Type B pancreatic cell (in vitro differentiated cells): ENCODE data around the gene JPH3. TPM values are rescaled to one million over a fixed set of nuclear protein-coding genes. Genes with fewer than 3 reads are reported as not detected.

ENCODE experiments used
- DNase-seq: peaks from one replicate; pipeline ENCODE4 v3.0.0; 2021; ENCODE audit warnings: mixed read lengths; ENCODE audit not compliant: unreplicated experiment; ENCODE audit errors: extremely low spot score
- H3K27ac Mint-ChIP-seq: 2 replicates; pipeline ENCODE4 v1.8.0; 2021; ENCODE audit warnings: mild to moderate bottlenecking, mixed read lengths
- H3K27me3 Mint-ChIP-seq: 2 replicates; pipeline ENCODE4 v1.8.0; 2021; ENCODE audit warnings: mixed read lengths
- H3K36me3 Mint-ChIP-seq: 2 replicates; pipeline ENCODE4 v1.8.0; 2021; ENCODE audit warnings: mixed read lengths
- H3K4me1 Mint-ChIP-seq: one replicate; pipeline ENCODE4 v1.8.0; 2021; ENCODE audit warnings: mixed read lengths; ENCODE audit not compliant: unreplicated experiment
- H3K4me3 Mint-ChIP-seq: 2 replicates; pipeline ENCODE4 v1.8.0; 2021; ENCODE audit warnings: mild to moderate bottlenecking, mixed read lengths
- H3K9me3 Mint-ChIP-seq: 2 replicates; pipeline ENCODE4 v1.8.0; 2021; ENCODE audit warnings: mixed read lengths
- long read RNA-seq: library from polyadenylated mRNA; unstranded; transcript quantifications from one replicate; pipeline ENCODE4 v2.0.0, GENCODE V29; 2020
- total RNA-seq: library from RNA; stranded (reverse); gene quantifications from 2 replicates; pipeline ENCODE4 v1.2.1, GENCODE V29; 2021; ENCODE audit warnings: low replicate concordance
- TF ChIP-seq, protein P1 (sequence below): fragments of 200-600 bp; sonication (generic); conservative IDR thresholded peaks from 2 replicates; pipeline ENCODE4 v1.5.0; 2021; ENCODE audit warnings: antibody characterized with exemption, mild to moderate bottlenecking

JPH3 gene
- total RNA-seq, result 7.2 and 27.5 TPM in 2 replicates
- long read RNA-seq, partial matches to known transcripts, result 0 of 3 reads
- long read RNA-seq, other reads (novel, unspliced or antisense), result 3 of 3 reads

GRCh38 chr16:87602001-87602775, at the start of gene JPH3:
Gene JPH3 (plus strand): TSS chr16:87602508. CDS start chr16:87603147, 639 bp downstream.
- peaks cover 42% of the 10 kb centered on the region for H3K27me3 Mint-ChIP-seq

DNA sequence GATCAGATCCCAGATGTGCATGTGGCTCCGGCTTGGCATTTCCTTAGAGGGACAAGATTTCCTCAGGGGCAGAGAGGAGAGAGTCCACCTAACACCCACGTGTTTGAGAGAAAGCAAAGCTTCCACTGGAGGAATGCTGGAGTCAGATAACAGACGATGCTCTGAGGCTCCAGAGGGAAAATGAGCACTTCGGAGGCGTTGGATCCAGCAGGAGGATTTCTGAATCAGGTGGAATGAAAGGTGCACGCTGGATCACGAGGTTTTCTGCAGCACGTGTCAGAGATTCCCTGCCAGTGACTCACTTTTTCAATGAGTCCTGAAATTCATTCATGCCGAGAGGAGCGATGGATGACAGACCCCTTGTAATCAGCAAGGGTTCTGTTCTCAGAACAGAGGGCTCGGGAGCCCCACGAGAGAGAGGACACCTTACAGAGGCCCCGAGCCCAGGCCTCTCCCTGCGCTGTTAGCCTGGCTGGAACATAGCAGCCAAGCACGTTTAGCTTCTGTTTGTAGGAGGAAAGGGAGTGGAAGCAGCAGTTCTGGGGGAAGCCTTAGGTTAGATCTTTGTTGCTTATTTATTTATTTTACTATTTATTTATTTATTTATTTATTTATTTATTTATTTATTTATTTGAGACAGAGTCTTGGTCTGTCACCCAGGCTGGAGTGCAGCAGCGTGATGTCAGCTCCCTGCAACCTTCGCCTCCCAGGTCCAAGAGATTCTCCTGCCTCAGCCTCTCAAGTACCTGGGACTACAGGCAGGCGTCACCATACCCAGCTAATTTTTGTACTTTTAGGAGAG, 49.3 kb upstream of the JPH3 start:
- Mint-ChIP-seq H3K4me1 (peaks cover 10% of the 10 kb centered on the region), H3K27ac (no peak overlapping the region), H3K4me3 (no peak overlapping the region), H3K9me3 (no peaks in the 10 kb centered on the region), H3K27me3 (peaks cover 15% of the 10 kb centered on the region), H3K36me3 (no peaks in the 10 kb centered on the region)
- DNase-seq, result no peak
- TF ChIP-seq, protein P1, sequence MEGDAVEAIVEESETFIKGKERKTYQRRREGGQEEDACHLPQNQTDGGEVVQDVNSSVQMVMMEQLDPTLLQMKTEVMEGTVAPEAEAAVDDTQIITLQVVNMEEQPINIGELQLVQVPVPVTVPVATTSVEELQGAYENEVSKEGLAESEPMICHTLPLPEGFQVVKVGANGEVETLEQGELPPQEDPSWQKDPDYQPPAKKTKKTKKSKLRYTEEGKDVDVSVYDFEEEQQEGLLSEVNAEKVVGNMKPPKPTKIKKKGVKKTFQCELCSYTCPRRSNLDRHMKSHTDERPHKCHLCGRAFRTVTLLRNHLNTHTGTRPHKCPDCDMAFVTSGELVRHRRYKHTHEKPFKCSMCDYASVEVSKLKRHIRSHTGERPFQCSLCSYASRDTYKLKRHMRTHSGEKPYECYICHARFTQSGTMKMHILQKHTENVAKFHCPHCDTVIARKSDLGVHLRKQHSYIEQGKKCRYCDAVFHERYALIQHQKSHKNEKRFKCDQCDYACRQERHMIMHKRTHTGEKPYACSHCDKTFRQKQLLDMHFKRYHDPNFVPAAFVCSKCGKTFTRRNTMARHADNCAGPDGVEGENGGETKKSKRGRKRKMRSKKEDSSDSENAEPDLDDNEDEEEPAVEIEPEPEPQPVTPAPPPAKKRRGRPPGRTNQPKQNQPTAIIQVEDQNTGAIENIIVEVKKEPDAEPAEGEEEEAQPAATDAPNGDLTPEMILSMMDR, result no peak

More at GRCh38 chr16:87602001-87602775, at the start of gene JPH3:
- TF ChIP-seq, protein P1, result no peak
- Mint-ChIP-seq H3K4me1 (peaks cover 12% of the 10 kb centered on the region), H3K9me3 (no peaks in the 10 kb centered on the region), H3K4me3 (peak within 1 kb of the TSS; percentile 93), H3K36me3 (no peaks in the 10 kb centered on the region), H3K27ac (peak within 1 kb of the TSS; percentile 89)
- no peak for DNase-seq

DNA sequence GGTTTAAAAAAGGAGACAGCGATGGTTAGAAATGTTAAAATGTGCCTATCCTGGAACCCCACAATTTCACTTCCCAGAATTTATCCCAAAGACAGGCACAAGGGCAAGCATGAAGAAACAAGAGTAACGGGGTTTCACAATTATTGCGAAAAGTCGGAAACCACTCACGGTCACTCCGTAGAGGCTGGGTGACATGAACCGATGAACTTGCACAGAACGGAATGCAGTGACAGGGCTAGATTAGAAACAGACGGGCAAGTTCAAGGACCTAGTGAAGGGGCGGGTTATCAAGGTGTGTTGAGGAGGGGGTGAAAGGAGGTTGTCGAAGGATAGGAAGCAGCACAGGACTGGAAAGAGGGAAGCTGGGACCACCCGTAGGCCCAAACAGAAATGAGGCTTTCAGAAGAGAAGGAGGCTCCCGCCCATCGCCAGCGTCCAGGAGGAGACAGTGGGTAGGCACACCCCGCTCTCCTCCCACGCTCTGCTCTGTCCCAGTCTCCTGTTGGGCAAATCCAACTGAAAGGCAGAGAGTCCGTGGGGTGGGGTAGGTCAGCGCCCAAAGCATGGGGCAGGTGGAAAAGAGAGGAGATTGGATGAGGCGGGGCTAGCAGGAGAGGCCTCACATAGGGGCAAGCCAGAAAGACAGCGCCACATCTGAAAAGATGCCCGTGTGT, 47.4 kb upstream of the JPH3 start:
- Mint-ChIP-seq H3K36me3 (no peaks in the 10 kb centered on the region), H3K27ac (no peak overlapping the region), H3K4me1 (peaks cover 11% of the 10 kb centered on the region), H3K9me3 (no peaks in the 10 kb centered on the region), H3K27me3 (peaks cover 12% of the 10 kb centered on the region), H3K4me3 (no peak overlapping the region)
- TF ChIP-seq, protein P1, result no peak
- no peak for DNase-seq

GRCh38 chr16:87555647-87556046, 46.7 kb upstream of the JPH3 start:
- DNase-seq, result no peak
- Mint-ChIP-seq H3K27me3 (peaks cover 10% of the 10 kb centered on the region), H3K27ac (no peak overlapping the region), H3K9me3 (no peaks in the 10 kb centered on the region), H3K4me3 (no peak overlapping the region), H3K4me1 (peaks cover 11% of the 10 kb centered on the region), H3K36me3 (no peaks in the 10 kb centered on the region)
- TF ChIP-seq, protein P1, result no peak

DNA sequence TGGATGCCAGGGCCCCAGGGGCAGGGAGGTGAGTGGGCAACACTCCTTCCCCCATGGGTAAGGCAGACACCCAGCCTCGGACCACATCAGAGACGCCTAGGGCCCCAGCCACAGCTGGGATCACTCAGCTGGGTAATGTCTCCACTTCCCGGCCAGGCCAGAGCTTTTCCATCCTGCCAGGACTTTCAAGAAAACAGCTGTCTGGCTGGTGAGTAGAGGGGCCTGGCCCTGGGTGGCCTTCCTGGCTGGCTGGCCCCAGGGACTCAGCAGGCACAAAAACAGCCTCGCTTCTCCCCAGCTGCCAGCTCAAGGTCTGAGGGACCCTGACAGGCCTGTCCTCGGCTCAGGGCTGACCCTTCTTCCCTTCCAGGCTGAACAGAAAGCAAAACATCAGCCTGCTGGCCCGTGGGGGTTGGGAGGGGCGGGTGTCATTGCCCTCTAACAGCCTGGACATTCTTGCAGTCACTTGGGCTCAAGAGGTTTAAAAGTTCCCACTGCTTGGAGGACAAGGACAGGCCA, 45.3 kb upstream of the JPH3 start:
- no peak overlapping the region for H3K27ac Mint-ChIP-seq
- TF ChIP-seq, protein P1, result no peak
- H3K36me3 Mint-ChIP-seq, result no peaks in the 10 kb centered on the region
- H3K9me3 Mint-ChIP-seq, result no peaks in the 10 kb centered on the region
- no peak overlapping the region for H3K4me3 Mint-ChIP-seq
- peaks cover 10% of the 10 kb centered on the region for H3K27me3 Mint-ChIP-seq
- H3K4me1 Mint-ChIP-seq, result peaks cover 11% of the 10 kb centered on the region
- no peak for DNase-seq
